Kidney tubule cell (primary cell): ENCODE data around the gene SLC12A9.
"Not testable (repeated sequence)": the region's sequence is repeated elsewhere in the genome, so short reads cannot be mapped to it uniquely, and the experiment has no call there.

Experiments
- DNase-seq: peaks from one replicate; pipeline ENCODE4 v3.0.0-alpha.2; 2018; ENCODE audit warnings: low spot score

The SLC12A9 gene

GRCh38 chr7:100895956-100896731 lies 43.6 kb downstream of the SLC12A9 start:
- DNase-seq: peak; percentile 6

DNA sequence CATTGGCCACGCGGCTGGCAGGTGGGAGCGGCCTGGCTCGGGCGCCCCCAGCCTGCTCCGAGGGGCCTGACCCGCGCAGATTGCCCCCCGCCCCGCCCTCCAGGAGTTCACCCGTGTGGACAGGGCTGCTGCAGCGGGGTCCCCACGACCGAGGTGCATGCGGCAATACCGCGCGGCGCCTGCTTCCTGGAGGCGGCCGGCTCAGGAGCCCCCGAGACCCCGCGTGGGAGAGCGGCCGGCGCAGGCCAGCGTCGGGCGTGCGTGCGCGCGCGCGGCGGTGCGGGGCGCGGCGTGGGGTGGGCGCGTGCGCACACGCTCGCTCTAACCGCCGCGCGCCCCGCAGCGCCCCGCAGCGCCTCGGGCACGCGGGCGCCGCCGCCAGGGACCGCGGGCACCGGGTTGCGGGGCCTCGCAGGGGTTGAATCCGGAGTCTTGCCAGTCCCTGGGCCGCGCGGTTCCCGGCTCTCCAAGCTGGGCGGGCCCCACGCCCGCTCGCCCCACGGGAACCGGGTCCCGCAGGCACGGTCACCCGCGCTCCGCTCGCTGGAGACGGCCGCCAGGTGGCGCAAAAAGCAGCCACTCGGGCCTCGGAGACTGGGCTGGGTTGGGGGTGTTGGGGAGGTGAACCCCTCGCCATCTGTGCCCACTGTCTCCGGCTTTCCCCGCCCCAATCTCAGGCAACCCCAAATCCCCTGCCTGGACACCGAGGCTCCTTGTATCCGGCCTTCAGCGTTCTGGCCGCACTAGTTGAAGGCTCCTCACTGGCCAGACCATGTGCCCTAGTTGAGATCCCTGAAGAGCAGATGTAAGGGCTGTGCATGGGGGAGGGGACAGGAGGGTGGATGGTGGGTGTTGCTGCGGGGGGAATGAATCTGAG lies 44.5 kb downstream of the SLC12A9 start:
- peak; percentile 17 for DNase-seq

- no peak for DNase-seq
These were observed 45.4 kb downstream of the SLC12A9 start for GRCh38 chr7:100897772-100898454.

DNA sequence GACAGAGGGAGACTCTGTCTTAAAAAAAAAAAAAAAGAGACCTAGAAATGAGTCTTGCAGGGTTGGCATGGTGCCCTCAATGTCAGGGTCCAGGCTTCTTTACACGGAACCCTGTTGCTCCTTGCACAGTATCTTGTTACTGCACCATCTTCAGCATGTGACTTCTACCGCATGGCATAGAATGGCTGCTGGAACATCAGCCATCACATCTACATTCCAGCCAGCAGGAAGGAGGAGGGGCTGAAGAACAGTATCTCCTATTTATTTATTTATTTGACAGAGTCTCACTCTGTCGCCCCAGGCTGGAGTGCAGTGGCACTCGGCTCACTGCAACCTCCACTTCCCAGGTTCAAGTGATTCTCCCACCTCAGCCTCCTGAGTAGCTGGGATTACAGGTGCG lies 46.9 kb downstream of the SLC12A9 start:
- no peak for DNase-seq

GRCh38 chr7:100900978-100901377 lies 48.5 kb downstream of the SLC12A9 start:
- DNase-seq: no peak

DNA sequence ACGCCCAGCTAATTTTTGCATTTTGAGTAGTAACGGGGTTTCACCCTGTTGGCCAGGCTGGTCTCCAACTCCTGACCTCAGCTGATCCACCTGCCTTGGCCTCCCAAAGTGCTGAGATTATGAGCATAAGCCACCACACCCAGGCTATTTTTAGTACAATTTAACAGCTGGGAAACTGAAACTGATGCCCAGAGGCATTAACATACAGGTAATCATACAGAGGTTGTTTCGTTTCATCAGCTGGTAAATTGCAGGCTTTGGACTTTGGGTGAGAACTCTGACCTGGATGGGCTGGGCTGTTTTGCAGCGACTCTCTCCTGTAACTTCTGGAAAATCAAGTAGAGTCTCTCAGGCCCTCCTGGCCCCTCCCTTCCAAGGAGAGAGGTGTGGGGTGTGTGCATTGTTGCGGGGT lies 49.4 kb downstream of the SLC12A9 start:
- no peak for DNase-seq

- no peak for DNase-seq
These were observed 50.1 kb downstream of the SLC12A9 start for GRCh38 chr7:100902638-100903037.

- no peak for DNase-seq
These were observed 56.0 kb downstream of the SLC12A9 start for GRCh38 chr7:100908512-100908911.

- not testable (repeated sequence) for DNase-seq
These were observed 57.9 kb downstream of the SLC12A9 start for GRCh38 chr7:100910443-100910842.

DNA sequence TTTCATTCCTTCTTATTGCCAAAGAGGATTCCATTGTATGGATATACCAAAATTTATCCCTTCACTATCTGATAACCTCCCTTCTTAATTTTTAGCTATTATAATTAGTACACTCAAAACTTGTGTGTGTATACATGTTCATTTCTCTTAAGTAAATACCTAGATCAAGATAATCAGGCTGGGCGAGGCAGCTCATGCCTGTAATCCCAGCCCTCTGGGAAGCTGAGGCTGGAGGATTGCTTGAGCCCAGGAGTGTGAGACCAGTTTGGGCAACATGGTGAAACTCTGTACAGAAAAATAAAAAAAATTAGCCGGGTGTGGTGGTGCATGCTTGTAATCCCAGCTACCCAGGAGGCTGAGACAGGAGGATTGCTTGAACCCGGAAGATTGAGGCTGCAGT lies 59.0 kb downstream of the SLC12A9 start:
- DNase-seq: no peak

DNA sequence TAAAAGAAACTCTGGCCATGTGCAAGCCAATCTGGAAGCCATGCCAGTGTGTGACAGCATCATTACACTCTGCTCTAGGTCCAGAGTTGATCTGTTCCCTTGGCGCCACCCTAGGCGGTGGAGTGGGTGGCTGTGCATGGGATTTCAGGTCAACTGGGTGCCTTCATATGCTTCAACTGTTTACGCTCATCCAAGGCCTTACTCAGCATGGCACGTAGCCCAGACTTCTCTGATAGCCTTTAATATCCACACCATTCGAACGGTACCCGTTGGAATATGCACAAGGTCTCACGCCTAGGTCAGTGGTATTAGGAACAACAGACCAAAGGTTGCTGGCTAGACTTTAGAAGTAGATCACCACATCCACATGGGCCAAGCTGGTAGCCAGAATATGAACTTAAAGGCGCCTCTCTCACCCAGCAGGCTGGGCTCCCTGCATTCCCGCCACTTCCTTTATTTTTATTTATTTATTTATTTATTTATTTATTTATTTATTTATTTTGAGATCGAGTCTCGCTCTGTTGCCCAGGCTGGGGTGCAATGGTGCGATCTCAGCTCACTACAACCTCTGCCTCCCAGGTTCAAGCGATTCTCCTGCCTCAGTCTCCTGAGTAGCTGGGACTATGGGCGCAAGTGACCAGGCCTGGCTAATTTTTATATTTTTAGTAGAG lies 61.8 kb downstream of the SLC12A9 start:
- peak; percentile 21 for DNase-seq

DNA sequence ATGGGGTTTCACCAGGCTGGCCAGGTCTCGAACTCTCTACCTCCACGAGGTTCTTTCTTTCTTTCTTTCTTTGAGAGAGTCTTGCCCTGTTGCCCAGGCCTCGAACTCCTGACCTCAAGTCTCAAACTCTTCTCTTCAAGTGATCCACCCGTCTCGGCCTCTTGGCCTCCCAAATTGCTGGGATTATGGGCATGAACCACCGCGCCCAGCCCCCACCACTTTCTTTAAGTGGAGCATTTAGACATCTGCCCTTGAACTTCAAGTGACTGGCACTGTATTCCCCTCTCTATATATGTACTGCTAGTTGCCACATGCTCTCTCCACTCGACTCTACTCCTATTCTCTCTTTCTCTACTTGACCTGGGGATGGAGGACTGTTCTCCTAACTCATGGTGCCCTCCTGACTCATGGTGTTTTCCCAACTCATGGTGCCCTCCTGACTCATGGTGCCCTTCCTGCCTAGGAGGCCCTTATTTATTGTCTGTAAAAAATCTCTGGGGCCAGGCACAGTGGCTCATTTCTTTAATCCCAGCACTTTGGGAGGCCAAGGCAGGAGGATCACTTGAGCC lies 62.5 kb downstream of the SLC12A9 start:
- peak; percentile 85 for DNase-seq
